Panc1 (cell line): ENCODE data around the gene SIK2. TPM values are rescaled to one million over a fixed set of nuclear protein-coding genes. Genes with fewer than 3 reads are reported as not detected.

ENCODE experiments used
- ATAC-seq: fragments of 200-7000 bp; cut with Tn5 transposase; 2 replicates; pipeline ENCODE4 v1.9.1; 2020; ENCODE audit warnings: mild to moderate bottlenecking, moderate library complexity
- BruUV-seq: library from RNA; stranded (reverse); fragments of 400-500 nt; replicated peaks from 2 replicates; lab custom pipeline; 2021; lab: Mats Ljungman, UMichigan
- CTCF ChIA-PET: fragments of 300-600 bp; sonication (Branson Sonifier 250); formaldehyde crosslinking; loops from one replicate; lab custom pipeline; 2022; ENCODE audit warnings: antibody characterized with exemption; lab: Charles Lee
- POLR2A ChIA-PET: fragments of 300-600 bp; sonication (Branson Sonifier 250); formaldehyde crosslinking; loops from one replicate; lab custom pipeline; 2022; ENCODE audit warnings: antibody characterized with exemption; lab: Charles Lee
- DNase-seq: peaks from one replicate; pipeline ENCODE4 v3.0.0-alpha.2; 2010; ENCODE audit warnings: low read depth, low spot score
- H3K27ac ChIP-seq: 2 replicates; pipeline ENCODE4 v1.5.1; 2011; ENCODE audit warnings: mild to moderate bottlenecking, low read length, inconsistent platforms
- H3K27me3 ChIP-seq: fragments of 200-500 bp; sonication (Bioruptor generic); 2 replicates; pipeline ENCODE4 v1.6.0; 2014; ENCODE audit warnings: low read length, inconsistent platforms; ENCODE audit not compliant: control insufficient read depth, insufficient read depth
- H3K36me3 ChIP-seq: fragments of 200-500 bp; sonication (Bioruptor generic); 2 replicates; pipeline ENCODE4 v1.5.1; 2014; ENCODE audit warnings: inconsistent platforms, mild to moderate bottlenecking, low read length, moderate library complexity; ENCODE audit not compliant: control insufficient read depth, insufficient read depth
- H3K4me1 ChIP-seq: 2 replicates; pipeline ENCODE4 v1.5.1; 2011; ENCODE audit warnings: inconsistent platforms, mild to moderate bottlenecking, low read length, moderate library complexity; ENCODE audit not compliant: control insufficient read depth, insufficient read depth
- H3K4me3 ChIP-seq, 2 experiments: 2 replicates each; pipeline ENCODE4 v1.5.1; 2011 to 2012; ENCODE audit warnings: low read depth in 2 of 2, low read length in 2 of 2, mild to moderate bottlenecking in 2 of 2, inconsistent platforms in 1 of 2, moderate library complexity in 1 of 2
- H3K9me3 ChIP-seq: fragments of 200-500 bp; sonication (Bioruptor generic); 2 replicates; pipeline ENCODE4 v1.5.1; 2014; ENCODE audit warnings: low read depth, mild to moderate bottlenecking, inconsistent platforms, low read length, moderate library complexity; ENCODE audit not compliant: control insufficient read depth, insufficient read depth
- POLR2AphosphoS5 ChIP-seq: IDR thresholded peaks from 2 replicates; pipeline ENCODE4 v1.6.1; 2012; ENCODE audit warnings: mild to moderate bottlenecking, low read depth, low read length, moderate library complexity
- SIN3A ChIP-seq: IDR thresholded peaks from 2 replicates; pipeline ENCODE4 v1.6.1; 2012; ENCODE audit warnings: low read depth, mild to moderate bottlenecking, low read length, moderate library complexity, borderline replicate concordance; ENCODE audit not compliant: insufficient read depth
- TCF7L2 ChIP-seq: IDR thresholded peaks from 2 replicates; pipeline ENCODE4 v1.6.1; 2011; ENCODE audit warnings: mild to moderate bottlenecking, low read depth, low read length, inconsistent platforms
- in situ Hi-C: cut with HindIII; loops from 2 replicates; pipeline ENCODE4 v1.10.0; 2016; ENCODE audit warnings: low sequenced_read_pairs, low pct_unique_long_range_greater_than_20kb
- intact Hi-C: fragments of 100-400 bp; cut with micrococcal nuclease; formaldehyde crosslinking; loops from one replicate; pipeline ENCODE4 v1.10.0; 2022; ENCODE audit not compliant: unreplicated experiment
- total RNA-seq: library from RNA; stranded (reverse); gene quantifications from one replicate; pipeline ENCODE4 v1.2.1, GENCODE V29; 2021; ENCODE audit not compliant: unreplicated experiment
- TF ChIP-seq, protein P1 (sequence below), 2 experiments: IDR thresholded peaks; 2 replicates each; pipeline ENCODE4 v1.6.1; 2011 to 2012; ENCODE audit warnings: low read depth in 2 of 2, control low read depth in 1 of 2, low read length in 1 of 2, mild to moderate bottlenecking in 1 of 2, moderate library complexity in 1 of 2; ENCODE audit not compliant: insufficient read depth in 1 of 2
- TF ChIP-seq, protein P2 (sequence below): fragments of 450-650 bp; IDR thresholded peaks from 2 replicates; pipeline ENCODE4 v1.5.1; 2017; ENCODE audit warnings: mild to moderate bottlenecking

SIK2 gene
- total RNA-seq, 1 experiment from 2014 or later = 17.0 TPM

DNA sequence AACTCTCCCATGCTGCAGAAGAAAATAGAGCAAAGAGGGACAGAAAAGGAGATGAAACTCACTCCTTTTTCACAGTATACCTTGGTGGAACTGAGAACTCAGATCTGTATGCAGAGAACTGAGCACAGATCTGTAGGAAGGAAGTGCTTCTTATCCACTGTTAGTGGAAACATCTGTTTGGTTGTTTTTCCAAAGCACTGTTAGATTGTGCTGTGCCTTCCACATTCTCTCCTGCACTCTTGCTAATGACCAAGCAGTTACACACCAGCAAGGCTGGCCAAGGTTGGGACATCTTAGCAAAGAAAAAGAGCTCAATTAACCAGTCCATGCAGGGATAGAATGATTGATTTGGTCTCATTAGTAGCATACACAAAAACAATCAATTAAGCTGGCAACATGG, 20.1 kb upstream of the SIK2 start:
- Histone ChIP-seq H3K4me3 (no peak overlapping the region), H3K4me1 (no peaks in the 10 kb centered on the region), H3K27me3 (no peaks in the 10 kb centered on the region), H3K36me3 (no peaks in the 10 kb centered on the region), H3K9me3 (no peaks in the 10 kb centered on the region), H3K27ac (no peak overlapping the region)
- DNase-seq (no peak), ATAC-seq (no peak)
- POLR2A ChIA-PET = interaction anchor here (0.7 kb wide), 1 partner anchor 8 kb away, joined by 4 read pairs; no protein-coding TSS in a partner anchor
- in situ Hi-C loops (no loop called here), intact Hi-C loops (no loop called here)
- CTCF ChIA-PET = no interaction called here
- BruUV-seq = no TSS peak
- TF ChIP-seq, protein P1, sequence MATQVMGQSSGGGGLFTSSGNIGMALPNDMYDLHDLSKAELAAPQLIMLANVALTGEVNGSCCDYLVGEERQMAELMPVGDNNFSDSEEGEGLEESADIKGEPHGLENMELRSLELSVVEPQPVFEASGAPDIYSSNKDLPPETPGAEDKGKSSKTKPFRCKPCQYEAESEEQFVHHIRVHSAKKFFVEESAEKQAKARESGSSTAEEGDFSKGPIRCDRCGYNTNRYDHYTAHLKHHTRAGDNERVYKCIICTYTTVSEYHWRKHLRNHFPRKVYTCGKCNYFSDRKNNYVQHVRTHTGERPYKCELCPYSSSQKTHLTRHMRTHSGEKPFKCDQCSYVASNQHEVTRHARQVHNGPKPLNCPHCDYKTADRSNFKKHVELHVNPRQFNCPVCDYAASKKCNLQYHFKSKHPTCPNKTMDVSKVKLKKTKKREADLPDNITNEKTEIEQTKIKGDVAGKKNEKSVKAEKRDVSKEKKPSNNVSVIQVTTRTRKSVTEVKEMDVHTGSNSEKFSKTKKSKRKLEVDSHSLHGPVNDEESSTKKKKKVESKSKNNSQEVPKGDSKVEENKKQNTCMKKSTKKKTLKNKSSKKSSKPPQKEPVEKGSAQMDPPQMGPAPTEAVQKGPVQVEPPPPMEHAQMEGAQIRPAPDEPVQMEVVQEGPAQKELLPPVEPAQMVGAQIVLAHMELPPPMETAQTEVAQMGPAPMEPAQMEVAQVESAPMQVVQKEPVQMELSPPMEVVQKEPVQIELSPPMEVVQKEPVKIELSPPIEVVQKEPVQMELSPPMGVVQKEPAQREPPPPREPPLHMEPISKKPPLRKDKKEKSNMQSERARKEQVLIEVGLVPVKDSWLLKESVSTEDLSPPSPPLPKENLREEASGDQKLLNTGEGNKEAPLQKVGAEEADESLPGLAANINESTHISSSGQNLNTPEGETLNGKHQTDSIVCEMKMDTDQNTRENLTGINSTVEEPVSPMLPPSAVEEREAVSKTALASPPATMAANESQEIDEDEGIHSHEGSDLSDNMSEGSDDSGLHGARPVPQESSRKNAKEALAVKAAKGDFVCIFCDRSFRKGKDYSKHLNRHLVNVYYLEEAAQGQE (IDR thresholded peaks at IDR 0.05; ENCODE audit: insufficient read depth in 1 of 2, low read depth in 2 of 2, low read length in 1 of 2) = no peak
- TF ChIP-seq, protein P2, sequence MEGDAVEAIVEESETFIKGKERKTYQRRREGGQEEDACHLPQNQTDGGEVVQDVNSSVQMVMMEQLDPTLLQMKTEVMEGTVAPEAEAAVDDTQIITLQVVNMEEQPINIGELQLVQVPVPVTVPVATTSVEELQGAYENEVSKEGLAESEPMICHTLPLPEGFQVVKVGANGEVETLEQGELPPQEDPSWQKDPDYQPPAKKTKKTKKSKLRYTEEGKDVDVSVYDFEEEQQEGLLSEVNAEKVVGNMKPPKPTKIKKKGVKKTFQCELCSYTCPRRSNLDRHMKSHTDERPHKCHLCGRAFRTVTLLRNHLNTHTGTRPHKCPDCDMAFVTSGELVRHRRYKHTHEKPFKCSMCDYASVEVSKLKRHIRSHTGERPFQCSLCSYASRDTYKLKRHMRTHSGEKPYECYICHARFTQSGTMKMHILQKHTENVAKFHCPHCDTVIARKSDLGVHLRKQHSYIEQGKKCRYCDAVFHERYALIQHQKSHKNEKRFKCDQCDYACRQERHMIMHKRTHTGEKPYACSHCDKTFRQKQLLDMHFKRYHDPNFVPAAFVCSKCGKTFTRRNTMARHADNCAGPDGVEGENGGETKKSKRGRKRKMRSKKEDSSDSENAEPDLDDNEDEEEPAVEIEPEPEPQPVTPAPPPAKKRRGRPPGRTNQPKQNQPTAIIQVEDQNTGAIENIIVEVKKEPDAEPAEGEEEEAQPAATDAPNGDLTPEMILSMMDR = no peak
- no peak for TF ChIP-seq SIN3A
- TF ChIP-seq TCF7L2 = no peak
- TF ChIP-seq POLR2AphosphoS5 = no peak

DNA sequence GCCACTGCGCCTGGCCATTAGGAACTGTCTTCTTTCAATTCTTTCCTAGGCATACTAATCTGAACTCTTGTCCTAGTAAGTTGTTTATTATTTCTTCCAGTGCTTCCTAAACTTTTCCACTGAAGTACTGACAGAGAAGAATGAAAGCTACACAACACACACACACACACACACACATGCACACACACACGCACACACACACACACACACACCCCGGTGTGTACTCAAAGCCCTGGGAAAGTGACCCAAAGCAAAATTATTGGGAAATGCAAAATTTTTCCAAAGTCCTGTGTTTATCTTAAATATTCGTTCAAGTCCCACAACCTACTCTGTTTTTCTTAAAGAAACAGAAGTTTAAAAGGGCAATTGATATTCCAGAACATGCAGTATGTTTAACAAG, 19.4 kb upstream of the SIK2 start:
- Histone ChIP-seq H3K4me3 (no peak overlapping the region), H3K27ac (no peak overlapping the region), H3K36me3 (no peaks in the 10 kb centered on the region), H3K27me3 (no peaks in the 10 kb centered on the region), H3K9me3 (no peaks in the 10 kb centered on the region), H3K4me1 (no peaks in the 10 kb centered on the region)
- in situ Hi-C loops = no loop called here
- no peak for TF ChIP-seq POLR2AphosphoS5
- no peak for TF ChIP-seq SIN3A
- ChIA-PET CTCF (no interaction called here), POLR2A (no interaction called here)
- intact Hi-C loops = no loop called here
- no peak for DNase-seq
- no TSS peak for BruUV-seq
- no peak for ATAC-seq

DNA sequence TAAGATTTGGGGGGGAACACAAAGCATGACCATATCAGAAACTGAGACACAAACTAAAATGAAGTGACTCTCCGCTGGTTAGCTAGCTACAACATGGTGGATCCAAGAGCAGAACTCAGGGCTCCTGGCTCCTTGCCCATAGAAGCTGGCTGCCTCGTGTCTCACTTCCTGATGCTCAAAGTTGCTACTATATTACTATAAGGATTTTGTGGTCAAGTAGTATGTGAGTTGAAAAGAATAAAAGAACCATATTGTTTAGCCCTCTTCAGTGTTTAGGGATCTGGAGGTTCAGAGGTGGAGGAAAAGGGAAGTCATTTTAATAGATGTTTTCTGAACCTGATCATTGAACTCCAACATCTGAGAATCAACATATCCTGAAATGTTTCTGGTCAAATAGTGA, 16.9 kb upstream of the SIK2 start:
- DNase-seq (no peak), ATAC-seq (no peak)
- Histone ChIP-seq H3K27ac (no peak overlapping the region), H3K27me3 (no peaks in the 10 kb centered on the region), H3K4me1 (no peaks in the 10 kb centered on the region), H3K4me3 (no peak overlapping the region), H3K9me3 (no peaks in the 10 kb centered on the region), H3K36me3 (no peaks in the 10 kb centered on the region)
- no TSS peak for BruUV-seq
- intact Hi-C loops = loop anchor here (5.0 kb wide), 1 partner anchor 192 kb away; no protein-coding TSS in a partner anchor
- in situ Hi-C loops = no loop called here
- CTCF ChIA-PET = no interaction called here
- TF ChIP-seq SIN3A (no peak), TCF7L2 (no peak), POLR2AphosphoS5 (no peak)
- TF ChIP-seq, protein P2 = no peak
- TF ChIP-seq, protein P1 (IDR thresholded peaks at IDR 0.05; ENCODE audit: insufficient read depth in 1 of 2, low read depth in 2 of 2, low read length in 1 of 2) = no peak
- POLR2A ChIA-PET = no interaction called here
